ENCODE results near the gene SLC7A4. TPM values are rescaled to one million over a fixed set of nuclear protein-coding genes. Genes with fewer than 3 reads are reported as not detected.
"Not testable (repeated sequence)": the region's sequence is repeated elsewhere in the genome, so short reads cannot be mapped to it uniquely, and the experiment has no call there.

SLC7A4 gene
- total RNA-seq, 2 experiments from 2014 or later: not detected

DNA sequence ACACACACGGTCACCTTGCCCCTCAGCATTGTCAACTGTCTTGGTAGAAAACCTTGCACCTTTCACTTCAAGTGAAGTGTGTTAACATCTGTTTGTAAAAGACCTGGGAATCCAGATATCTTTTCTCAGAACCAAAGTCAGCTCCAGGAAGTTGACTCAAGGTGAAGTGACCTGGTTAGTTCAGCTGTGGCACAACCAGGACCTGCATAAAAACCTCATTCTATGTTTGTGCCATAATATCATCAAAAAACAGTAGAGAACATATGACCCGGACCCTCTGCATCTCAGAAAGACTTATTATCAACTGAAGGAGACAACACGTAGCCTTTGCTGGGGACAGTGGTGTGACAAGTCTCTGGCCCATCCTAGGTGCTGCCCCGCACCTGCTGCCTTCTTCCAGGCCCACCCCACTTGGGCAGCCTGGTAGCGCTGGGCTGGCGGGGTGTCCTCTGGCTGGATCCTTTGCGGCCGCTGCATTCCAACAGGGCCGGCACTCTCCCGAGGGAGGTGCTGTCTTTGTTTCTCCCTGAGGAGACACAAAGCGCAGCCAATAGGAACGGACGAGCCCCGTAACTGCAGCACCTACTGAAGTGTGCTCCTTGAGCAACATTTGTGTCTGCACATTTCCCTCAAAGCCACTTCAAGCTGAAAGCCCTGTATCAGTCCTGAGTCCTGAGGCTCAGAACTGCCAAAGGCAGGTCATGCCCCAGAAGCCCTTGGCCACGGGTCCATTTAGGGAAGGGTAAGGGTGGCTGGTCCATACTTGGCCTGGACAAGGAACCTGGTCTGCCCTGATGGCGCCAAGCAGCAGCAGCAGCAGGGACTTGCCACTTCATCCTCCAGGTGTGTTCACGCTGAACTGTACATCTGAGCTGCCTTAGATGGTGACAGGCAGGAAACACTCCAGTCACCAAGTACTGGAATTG, 38.6 kb upstream of the SLC7A4 start:
- Mint-ChIP-seq H3K36me3 (no peaks in the 10 kb centered on the region), H3K9me3 (no peaks in the 10 kb centered on the region), H3K4me1 (ENCODE audit: low read depth) (peaks cover 4% of the 10 kb centered on the region), H3K27me3 (no peaks in the 10 kb centered on the region), H3K4me3 (no peak overlapping the region), H3K27ac (no peak overlapping the region)
- ChIA-PET CTCF (no interaction called here), POLR2A (no interaction called here)
- DNase-seq: no peak
- intact Hi-C loops (cut with micrococcal nuclease): no loop called here

DNA sequence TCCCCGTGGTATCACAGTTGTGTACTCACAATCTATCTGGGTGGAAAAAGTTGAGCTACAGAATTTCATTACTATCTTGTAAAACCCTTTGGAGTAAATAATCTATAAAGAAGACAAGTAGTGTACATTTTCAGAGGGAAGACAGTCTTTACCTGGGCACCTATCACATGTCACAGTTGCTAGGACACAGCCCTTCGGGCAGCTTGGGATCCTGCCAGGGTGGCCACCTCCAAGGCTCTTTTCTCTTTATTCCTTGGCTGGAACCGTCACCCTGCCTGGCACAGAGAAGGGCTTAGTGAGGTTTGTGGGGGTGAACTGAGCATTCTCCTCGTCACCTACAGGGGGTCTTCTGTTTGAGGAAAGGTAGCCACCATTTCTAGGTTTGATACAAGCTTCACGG, 37.0 kb upstream of the SLC7A4 start:
- intact Hi-C loops (cut with micrococcal nuclease): no loop called here
- Mint-ChIP-seq H3K27me3 (no peaks in the 10 kb centered on the region), H3K36me3 (no peaks in the 10 kb centered on the region), H3K27ac (no peak overlapping the region), H3K4me1 (ENCODE audit: low read depth) (peaks cover 4% of the 10 kb centered on the region), H3K4me3 (no peak overlapping the region), H3K9me3 (no peaks in the 10 kb centered on the region)
- ChIA-PET CTCF (no interaction called here), POLR2A (no interaction called here)
- no peak for DNase-seq

DNA sequence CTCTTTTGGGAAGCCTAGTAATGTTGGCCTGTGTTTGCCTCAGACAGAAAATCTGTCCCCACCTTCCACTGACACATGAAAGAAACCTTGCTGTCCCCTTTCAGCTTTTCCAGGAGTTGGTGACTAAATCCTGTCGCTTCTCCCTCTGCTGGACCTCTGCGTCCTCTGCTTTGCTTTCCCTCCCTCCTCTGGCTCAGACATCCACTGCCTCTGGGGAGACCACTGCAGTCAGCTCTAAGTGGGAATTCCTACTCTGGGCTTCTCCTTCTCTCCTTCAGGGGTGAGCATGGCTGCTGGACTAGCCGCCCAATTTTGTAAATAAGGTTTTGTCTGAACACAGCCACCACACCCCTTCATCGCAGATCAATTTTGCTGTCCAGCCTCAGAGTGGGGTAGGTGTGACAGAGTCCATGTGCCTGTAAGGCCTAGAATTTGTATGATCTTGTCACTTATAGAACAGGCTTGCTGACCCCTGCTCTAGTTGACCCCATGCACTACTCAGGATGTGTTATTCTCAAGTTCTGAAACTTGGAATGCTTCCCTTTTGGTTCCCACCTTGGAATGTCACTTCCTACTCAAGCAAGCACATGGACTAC, 36.4 kb upstream of the SLC7A4 start:
- no peaks in the 10 kb centered on the region for H3K27me3 Mint-ChIP-seq
- no peaks in the 10 kb centered on the region for H3K36me3 Mint-ChIP-seq
- H3K4me1 Mint-ChIP-seq (ENCODE audit: low read depth): peaks cover 4% of the 10 kb centered on the region
- intact Hi-C loops (cut with micrococcal nuclease): no loop called here
- no peak for DNase-seq
- ChIA-PET POLR2A (no interaction called here), CTCF (no interaction called here)
- no peak overlapping the region for H3K27ac Mint-ChIP-seq
- H3K4me3 Mint-ChIP-seq: no peak overlapping the region
- H3K9me3 Mint-ChIP-seq: no peaks in the 10 kb centered on the region

DNA sequence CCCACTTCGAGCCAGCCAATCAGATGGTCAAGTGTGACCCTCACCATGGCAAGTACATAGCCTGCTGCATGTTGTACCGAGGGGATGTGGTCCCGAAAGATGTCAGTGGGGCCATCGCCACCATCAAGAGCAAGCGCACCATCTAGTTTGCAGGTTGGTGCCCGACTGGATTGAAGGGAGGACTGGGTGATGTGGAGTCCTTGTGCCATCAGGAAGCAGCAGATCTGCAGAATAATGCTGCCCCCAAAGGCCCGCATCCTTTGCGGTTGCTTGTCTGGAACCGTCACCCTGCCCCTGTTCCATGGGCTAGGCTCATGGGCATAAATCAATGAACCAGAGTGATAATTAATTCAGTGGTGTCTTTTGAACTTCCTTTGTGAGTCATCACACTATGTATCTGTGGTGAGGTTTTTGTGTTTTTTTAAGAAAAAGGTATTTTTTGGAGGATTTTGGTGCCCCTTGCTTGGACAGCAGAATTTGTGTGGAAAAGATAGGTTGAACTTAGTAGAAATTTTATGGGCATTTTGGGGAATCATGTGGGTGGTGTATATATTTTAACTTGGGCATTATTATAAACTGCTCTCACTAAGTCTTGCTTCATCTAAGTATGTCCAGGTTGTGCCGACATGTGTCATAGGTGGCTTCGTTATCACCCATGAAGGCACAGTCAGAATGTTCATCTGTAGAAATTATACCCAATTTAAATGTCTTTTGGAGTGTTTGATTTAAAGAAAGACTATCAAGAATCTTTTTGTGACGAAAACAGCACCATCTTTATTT, 35.7 kb upstream of the SLC7A4 start:
- Mint-ChIP-seq H3K4me1 (ENCODE audit: low read depth) (peaks cover 4% of the 10 kb centered on the region), H3K27me3 (no peaks in the 10 kb centered on the region), H3K4me3 (no peak overlapping the region), H3K36me3 (no peaks in the 10 kb centered on the region), H3K9me3 (no peaks in the 10 kb centered on the region), H3K27ac (no peak overlapping the region)
- CTCF ChIA-PET: no interaction called here
- POLR2A ChIA-PET: no interaction called here
- no peak for DNase-seq
- intact Hi-C loops (cut with micrococcal nuclease): no loop called here

DNA sequence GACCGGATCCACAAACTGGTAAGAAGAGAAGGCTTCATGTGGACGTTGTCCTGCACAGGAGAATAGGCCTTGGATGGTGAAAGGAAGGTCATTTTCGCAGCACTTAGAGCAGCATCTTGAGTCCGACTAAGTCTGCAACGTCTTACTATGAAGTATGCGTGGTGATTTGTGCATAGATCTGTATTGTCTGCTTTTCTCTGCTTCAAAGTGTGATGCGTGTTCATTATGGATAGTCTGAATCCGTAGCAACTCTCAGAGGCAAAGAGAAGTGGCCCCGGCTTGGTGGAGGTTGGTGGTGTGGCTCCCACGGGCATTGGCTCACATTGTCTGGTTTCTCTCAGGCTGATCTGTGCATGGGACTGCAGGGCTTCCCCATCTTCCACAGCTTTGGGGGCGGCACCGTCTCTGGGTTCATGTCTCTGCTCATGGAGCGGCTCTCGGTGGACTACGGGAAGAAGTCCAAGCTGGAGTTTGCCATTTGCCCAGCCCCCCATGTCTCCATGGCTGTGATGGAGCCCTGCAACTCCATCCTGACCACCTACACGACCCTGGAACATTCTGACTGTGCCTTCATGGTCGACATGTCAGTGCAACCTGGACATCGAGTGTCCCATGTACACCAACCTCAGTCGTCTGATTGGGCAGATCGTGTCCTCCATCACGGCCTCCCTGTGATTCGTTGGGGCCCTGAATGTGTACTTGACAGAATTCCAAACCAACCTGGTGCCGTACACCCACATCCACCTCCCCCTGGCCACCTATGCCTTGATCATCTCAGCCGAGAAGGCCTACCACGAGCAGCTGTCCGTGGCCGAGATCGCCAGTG, 34.9 kb upstream of the SLC7A4 start:
- no peaks in the 10 kb centered on the region for H3K36me3 Mint-ChIP-seq
- H3K9me3 Mint-ChIP-seq: no peaks in the 10 kb centered on the region
- intact Hi-C loops (cut with micrococcal nuclease): no loop called here
- no peak for DNase-seq
- H3K27ac Mint-ChIP-seq: no peak overlapping the region
- no peaks in the 10 kb centered on the region for H3K27me3 Mint-ChIP-seq
- peaks cover 4% of the 10 kb centered on the region for H3K4me1 Mint-ChIP-seq (ENCODE audit: low read depth)
- POLR2A ChIA-PET: no interaction called here
- H3K4me3 Mint-ChIP-seq: no peak overlapping the region
- CTCF ChIA-PET: no interaction called here

DNA sequence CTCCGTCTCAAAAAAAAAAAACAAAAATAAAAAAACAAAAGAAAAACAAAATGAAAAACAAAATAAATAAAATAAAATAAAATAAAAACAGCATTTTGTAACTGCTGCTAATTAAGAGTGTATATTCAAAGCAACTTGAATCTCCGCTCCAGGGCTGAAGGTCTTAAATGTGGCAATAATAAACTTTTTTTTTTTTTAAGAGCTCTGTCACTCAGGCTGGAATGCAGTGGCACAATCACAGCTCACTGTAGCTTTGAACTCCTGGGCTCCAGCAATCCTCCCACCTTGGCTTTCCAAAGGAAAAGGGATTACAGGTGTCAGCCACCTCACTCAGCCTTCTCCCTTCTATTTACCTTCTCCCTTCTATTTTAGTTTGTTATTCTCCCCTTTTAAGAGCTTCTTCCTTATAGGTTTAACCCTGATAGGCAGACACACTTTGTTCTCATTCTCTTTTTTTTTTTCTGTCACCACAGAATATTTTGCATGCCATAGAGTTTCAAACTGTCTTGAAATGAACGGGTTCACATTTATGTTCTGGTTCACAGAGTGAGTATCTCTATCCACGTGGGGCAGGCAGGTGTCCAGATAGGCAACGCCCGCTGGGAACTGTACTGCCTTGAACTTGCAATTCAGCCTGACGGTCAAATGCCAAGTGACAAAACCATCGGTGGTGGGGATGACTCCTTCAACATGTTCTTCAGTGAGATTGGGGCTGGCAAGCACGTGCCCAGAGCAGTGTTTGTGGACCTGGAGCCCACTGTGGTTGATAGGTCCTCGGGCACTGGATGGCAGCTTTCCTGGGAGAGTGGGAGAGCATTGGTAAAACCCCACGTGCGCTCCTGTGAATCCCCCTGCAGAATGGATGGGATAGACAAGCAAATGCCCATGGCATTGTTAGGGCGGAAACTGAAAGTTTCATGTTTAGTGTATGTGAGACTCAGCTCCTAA, 32.8 kb upstream of the SLC7A4 start:
- POLR2A ChIA-PET: interaction anchor here (0.9 kb wide), 1 partner anchor 18 kb away, joined by 3 read pairs; no protein-coding TSS in a partner anchor
- no peaks in the 10 kb centered on the region for H3K27me3 Mint-ChIP-seq
- intact Hi-C loops (cut with micrococcal nuclease): no loop called here
- no peak overlapping the region for H3K27ac Mint-ChIP-seq
- CTCF ChIA-PET: no interaction called here
- H3K9me3 Mint-ChIP-seq: no peaks in the 10 kb centered on the region
- no peak for DNase-seq
- H3K4me1 Mint-ChIP-seq (ENCODE audit: low read depth): peaks cover 4% of the 10 kb centered on the region
- H3K4me3 Mint-ChIP-seq: no peak overlapping the region
- H3K36me3 Mint-ChIP-seq: no peaks in the 10 kb centered on the region

DNA sequence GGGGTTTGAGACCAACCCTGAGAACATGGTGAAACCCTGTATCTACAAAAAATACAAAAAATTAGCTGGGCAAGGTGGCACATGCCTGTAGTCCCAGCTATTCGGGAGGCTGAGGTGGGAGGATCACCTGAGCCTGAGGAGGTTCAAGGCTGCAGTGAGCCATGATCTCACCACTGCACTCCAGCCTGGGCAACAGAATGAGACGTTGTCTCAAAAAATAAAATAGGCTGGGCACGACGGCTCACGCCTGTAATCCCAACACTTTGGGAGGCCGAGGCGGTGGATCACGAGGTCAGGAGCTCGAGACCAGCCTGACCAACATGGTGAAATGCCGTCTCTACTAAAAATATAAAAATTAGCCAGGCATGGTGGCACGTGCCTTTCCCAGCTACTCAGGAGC, 32.1 kb upstream of the SLC7A4 start:
- H3K36me3 Mint-ChIP-seq; H3K9me3 Mint-ChIP-seq; DNase-seq; H3K4me3 Mint-ChIP-seq; H3K4me1 Mint-ChIP-seq (ENCODE audit: low read depth); intact Hi-C loops (cut with micrococcal nuclease); H3K27me3 Mint-ChIP-seq; H3K27ac Mint-ChIP-seq: not testable (repeated sequence)
- CTCF ChIA-PET: interaction anchor here (0.9 kb wide), 1 partner anchor 44 kb away, joined by 4 read pairs; no protein-coding TSS in a partner anchor
- POLR2A ChIA-PET: interaction anchor here (0.9 kb wide), 1 partner anchor 19 kb away, joined by 3 read pairs; no protein-coding TSS in a partner anchor

DNA sequence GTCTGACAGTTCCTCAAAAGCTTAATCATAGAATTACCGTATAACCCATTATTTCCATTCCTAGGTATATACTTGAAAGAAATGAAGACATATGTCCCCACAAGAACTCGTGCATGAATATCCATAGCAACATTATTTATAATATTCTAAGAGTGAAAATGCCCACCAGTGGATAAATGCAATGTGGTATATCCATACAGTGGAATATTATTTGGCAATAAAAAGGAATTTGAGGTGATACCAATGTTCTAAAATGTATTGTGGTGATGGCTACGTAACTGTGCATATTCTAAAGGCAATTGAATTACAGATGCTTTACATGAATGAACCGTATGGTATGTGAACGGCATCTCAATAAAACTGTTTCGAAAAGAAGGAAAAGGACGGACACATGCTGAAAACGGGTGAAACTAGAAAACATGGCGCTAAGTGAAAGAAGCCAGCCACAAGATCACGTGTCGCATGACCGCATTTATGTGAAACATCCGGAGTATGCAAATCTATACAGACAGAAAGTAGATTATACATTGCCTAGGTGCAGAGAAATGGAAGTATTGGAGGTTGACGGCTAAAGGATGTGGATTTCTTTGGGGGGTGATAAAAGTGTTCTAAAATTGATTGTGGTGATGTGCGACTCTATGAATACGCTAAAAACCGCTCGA, 29.4 kb upstream of the SLC7A4 start:
- POLR2A ChIA-PET; H3K27me3 Mint-ChIP-seq; DNase-seq; H3K36me3 Mint-ChIP-seq; intact Hi-C loops (cut with micrococcal nuclease); H3K4me3 Mint-ChIP-seq; H3K4me1 Mint-ChIP-seq (ENCODE audit: low read depth); H3K27ac Mint-ChIP-seq; H3K9me3 Mint-ChIP-seq: not testable (repeated sequence)
- CTCF ChIA-PET: interaction anchor here (0.6 kb wide), 1 partner anchor 17 kb away, joined by 3 read pairs; no protein-coding TSS in a partner anchor

DNA sequence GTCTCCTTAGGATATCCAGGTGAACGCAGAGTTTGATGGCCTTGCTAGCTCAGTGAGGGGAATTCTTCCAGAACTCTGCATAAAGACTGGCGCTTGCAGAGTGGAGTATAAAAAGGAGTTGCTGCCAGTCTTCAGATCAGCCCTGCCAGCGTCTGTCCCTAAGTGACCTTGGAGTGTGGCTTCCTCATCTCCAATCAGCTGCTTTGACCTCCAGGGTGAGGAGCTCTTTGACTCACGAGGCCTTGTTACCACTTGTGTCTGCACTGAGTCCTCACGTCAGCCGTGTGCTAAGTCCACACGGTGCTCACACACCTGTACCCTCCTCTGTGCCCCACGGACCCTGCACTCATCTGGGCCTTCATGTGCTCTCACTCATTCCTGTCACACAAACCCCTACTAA, 28.0 kb upstream of the SLC7A4 start:
- CTCF ChIA-PET, H3K27ac Mint-ChIP-seq: not testable (repeated sequence)
- peaks cover 11% of the 10 kb centered on the region for H3K4me1 Mint-ChIP-seq (ENCODE audit: low read depth)

DNA sequence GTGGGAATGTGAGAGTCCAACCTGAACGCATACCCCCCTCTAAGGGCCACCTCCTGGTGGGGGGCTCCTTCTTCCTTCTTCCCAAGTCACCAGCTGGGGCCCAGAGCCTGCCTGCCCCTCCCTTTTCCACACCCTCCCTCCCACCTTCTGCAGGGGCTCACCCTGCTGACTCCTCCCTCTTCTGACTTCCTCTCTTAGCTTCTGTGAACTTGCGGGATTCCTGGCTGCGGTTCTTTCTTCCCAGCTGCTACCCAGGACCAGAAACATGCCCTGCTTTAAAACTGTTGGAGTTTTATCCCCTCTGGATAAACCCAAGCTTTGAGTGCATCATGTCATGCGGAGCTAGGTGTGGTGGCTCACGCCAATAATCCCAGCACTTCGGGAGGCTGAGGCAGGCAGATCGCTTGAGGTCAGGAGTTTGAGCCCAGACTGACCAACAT, 23.5 kb upstream of the SLC7A4 start:
- Mint-ChIP-seq H3K4me1 (ENCODE audit: low read depth) (peaks cover 12% of the 10 kb centered on the region), H3K4me3 (no peak overlapping the region), H3K27me3 (peaks cover 5% of the 10 kb centered on the region), H3K27ac (no peak overlapping the region), H3K9me3 (no peaks in the 10 kb centered on the region), H3K36me3 (no peaks in the 10 kb centered on the region)
- intact Hi-C loops (cut with micrococcal nuclease): no loop called here
- ChIA-PET CTCF (no interaction called here), POLR2A (no interaction called here)
- DNase-seq: no peak

More for the DNA sequence above, 28.0 kb upstream of the SLC7A4 start:
- H3K27me3 Mint-ChIP-seq; H3K36me3 Mint-ChIP-seq; POLR2A ChIA-PET; intact Hi-C loops (cut with micrococcal nuclease); H3K9me3 Mint-ChIP-seq; DNase-seq; H3K4me3 Mint-ChIP-seq: not testable (repeated sequence)

DNA sequence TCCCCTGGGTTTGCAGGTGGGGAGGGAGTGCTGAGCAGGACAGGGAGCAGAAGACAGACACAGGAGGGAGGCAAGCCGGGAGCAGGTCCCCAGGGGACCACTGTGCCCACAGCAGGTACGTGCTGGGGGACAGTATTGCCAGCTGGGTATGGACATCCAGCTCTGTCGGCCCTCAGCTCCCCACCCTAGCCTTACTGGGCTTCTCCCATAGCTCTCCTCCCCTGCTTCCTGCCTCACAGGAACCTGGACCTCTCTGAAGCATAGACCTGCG, 23.1 kb upstream of the SLC7A4 start:
- intact Hi-C loops (cut with micrococcal nuclease): no loop called here
- Mint-ChIP-seq H3K4me3 (no peak overlapping the region), H3K27me3 (peaks cover 5% of the 10 kb centered on the region), H3K27ac (no peak overlapping the region), H3K36me3 (no peaks in the 10 kb centered on the region), H3K4me1 (ENCODE audit: low read depth) (peaks cover 12% of the 10 kb centered on the region), H3K9me3 (no peaks in the 10 kb centered on the region)
- ChIA-PET CTCF (no interaction called here), POLR2A (no interaction called here)
- no peak for DNase-seq

All from activated CD4-positive, alpha-beta memory T cell treated with anti-CD3 and anti-CD28 coated beads for 36 hours (primary cell).